ENCODE measurements around the gene RHOH. TPM values are rescaled to one million over a fixed set of nuclear protein-coding genes. Genes with fewer than 3 reads are reported as not detected.
"Not testable (repeated sequence)": the region's sequence is repeated elsewhere in the genome, so short reads cannot be mapped to it uniquely, and the experiment has no call there.

The RHOH gene
- polyA plus RNA-seq, 3 donors = 0.48 to 1.3 (median 0.61) TPM

GRCh38 chr4:40292313-40292759, 95.5 kb downstream of the RHOH start:
- no peak for DNase-seq

GRCh38 chr4:40294339-40294738, 97.5 kb downstream of the RHOH start:
- no peak for DNase-seq

- DNase-seq = not testable (repeated sequence)
Observed at GRCh38 chr4:40295030-40295429, 98.2 kb downstream of the RHOH start.

DNA sequence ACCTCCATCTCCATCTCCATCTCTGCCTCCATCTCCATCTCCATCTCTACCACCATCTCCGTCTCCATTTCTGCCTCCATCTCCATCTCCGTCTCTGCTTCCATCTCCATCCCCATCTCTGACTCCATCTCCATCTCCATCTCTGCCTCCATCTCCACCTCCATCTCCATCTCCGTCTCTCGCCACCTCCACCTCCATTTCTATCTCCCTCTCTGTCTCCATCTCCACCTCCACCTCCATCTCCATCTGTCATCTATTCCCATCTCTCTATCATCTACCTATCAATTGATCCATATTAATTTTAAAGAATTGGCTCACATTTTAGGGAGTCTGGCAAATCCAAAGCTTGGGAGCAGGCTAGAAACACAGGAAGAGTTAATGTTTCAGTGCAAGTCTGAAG, 98.7 kb downstream of the RHOH start:
- DNase-seq = no peak

Other genes starting within 250 kb of the RHOH start
- 10 to 100 TPM; 58.7 to 69.7 (median 64.7) TPM for gene PDS5A, start 219.1 kb upstream of the RHOH start, polyA plus RNA-seq (ENCODE audit: insufficient read length in 3 of 3)
- gene N4BP2, start 140.2 kb upstream of the RHOH start, polyA plus RNA-seq (ENCODE audit: insufficient read length in 3 of 3) = 10 to 100 TPM; 18.0 to 26.2 (median 25.7) TPM
- gene CHRNA9, start 138.3 kb downstream of the RHOH start, polyA plus RNA-seq (ENCODE audit: insufficient read length in 3 of 3) = 1 to 10 TPM; 1.0 to 1.8 (median 1.7) TPM